Esophagus squamous epithelium (tissue), 5 donors: ENCODE measurements around the gene GAK. TPM values are rescaled to one million over a fixed set of nuclear protein-coding genes. Genes with fewer than 3 reads are reported as not detected.
"Not testable (repeated sequence)": the region's sequence is repeated elsewhere in the genome, so short reads cannot be mapped to it uniquely, and the experiment has no call there.

ENCODE experiments used
- DNase-seq: peaks from one replicate; lab custom pipeline; 2025; lab: John Stamatoyannopoulos, UW
- H3K27ac ChIP-seq, 4 donors: fragments of 200-600 bp; sonication (generic); one replicate each; pipeline ENCODE4 v1.5.1; 2016 to 2019; ENCODE audit warnings: mild to moderate bottlenecking in 1 of 4
- H3K27me3 ChIP-seq, 4 donors: fragments of 200-600 bp; sonication (generic); 1 replicate in 3 of 4; 2 replicates in 1 of 4; pipeline versions ENCODE4 v1.5.1 to v1.6.0; 2017 to 2021; ENCODE audit warnings: antibody characterized with exemption in 1 of 4
- H3K36me3 ChIP-seq, 3 donors: fragments of 200-600 bp; sonication (generic); one replicate each; pipeline ENCODE4 v1.5.1; 2016 to 2019
- H3K4me1 ChIP-seq, 3 donors: fragments of 200-600 bp; sonication (generic); one replicate each; pipeline ENCODE4 v1.5.1; 2017 to 2019
- H3K4me3 ChIP-seq, 4 donors: fragments of 200-600 bp; sonication (generic); 1 replicate in 3 of 4; 2 replicates in 1 of 4; pipeline ENCODE4 v1.5.1; 2016 to 2019; ENCODE audit warnings: mild to moderate bottlenecking in 2 of 4, moderate library complexity in 1 of 4
- H3K9me3 ChIP-seq, 3 donors: fragments of 200-600 bp; sonication (generic); one replicate each; pipeline ENCODE4 v1.5.1; 2016 to 2019
- CTCF ChIP-seq, 6 experiments: fragments of 450-650 bp in 4 of 6; fragments of 200-600 bp in 2 of 6; sonication (generic) in 2 of 6; IDR thresholded peaks; one replicate each; pipeline ENCODE4 v1.5.1; 2016 to 2019; ENCODE audit warnings: antibody characterized with exemption in 6 of 6, mild to moderate bottlenecking in 4 of 6, moderate library complexity in 4 of 6
- POLR2A ChIP-seq, 4 donors: fragments of 450-650 bp; IDR thresholded peaks; one replicate each; pipeline ENCODE4 v1.6.1; 2017; ENCODE audit warnings: antibody characterized with exemption in 4 of 4, mild to moderate bottlenecking in 4 of 4, moderate library complexity in 3 of 4
- WGBS, 2 donors: methylation state at CpG; one replicate each; pipeline ENCODE4 v1.1.5; 2018; 5-methylcytosine and 5-hydroxymethylcytosine counted together
- intact Hi-C: fragments of 100-400 bp; cut with DNase I; formaldehyde crosslinking; loops from one replicate; pipeline ENCODE4 v1.15.0; 2022
- total RNA-seq, 4 donors: library from RNA; depleted of rRNA; stranded (reverse); fragments of >200 nt; gene quantifications; one replicate each; pipeline ENCODE4 v1.1.0, GENCODE V29; 2016
- donor health status: DM: yes; HTN: yes; CAD: no.

The GAK gene
- 10 to 100 TPM; 70.6 to 97.8 (median 80.7) TPM for total RNA-seq

GRCh38 chr4:931960-932712, at the start of gene GAK, which contains the start of gene TMEM175:
Gene GAK, minus strand, starts transcription at chr4:932316. Its CDS starts 129 bp downstream, at chr4:932187.
Gene TMEM175, plus strand, starts transcription at chr4:932460. Its CDS starts 15,280 bp downstream, at chr4:947740.
- peak within 1 kb of the TSS; percentile 91 to 98 (median 96) for H3K27ac ChIP-seq
- H3K4me1 ChIP-seq: peaks cover 30 to 54% (median 32%) of the 10 kb centered on the region in 3 donors
- H3K4me3 ChIP-seq: peak within 1 kb of the TSS; percentile 76 to 100 (median 88)
- H3K36me3 ChIP-seq: no peaks in the 10 kb centered on the region
- 0% methylated on average over 14 of the region's 99 CpGs; no CpG with 5 or more reads in 1 of the 2 donors for WGBS, 2 donors
- H3K9me3 ChIP-seq: no peaks in the 10 kb centered on the region
- no peaks in the 10 kb centered on the region for H3K27me3 ChIP-seq
- DNase-seq: peak; percentile 79
- peak in 3 of 4 donors; percentile 89 to 91 (median 90) for TF ChIP-seq POLR2A (IDR thresholded peaks at IDR 0.05)
- TF ChIP-seq CTCF (IDR thresholded peaks at IDR 0.05): peak in 1 of 6 experiments; percentile 56
- intact Hi-C loops: no loop called here

DNA sequence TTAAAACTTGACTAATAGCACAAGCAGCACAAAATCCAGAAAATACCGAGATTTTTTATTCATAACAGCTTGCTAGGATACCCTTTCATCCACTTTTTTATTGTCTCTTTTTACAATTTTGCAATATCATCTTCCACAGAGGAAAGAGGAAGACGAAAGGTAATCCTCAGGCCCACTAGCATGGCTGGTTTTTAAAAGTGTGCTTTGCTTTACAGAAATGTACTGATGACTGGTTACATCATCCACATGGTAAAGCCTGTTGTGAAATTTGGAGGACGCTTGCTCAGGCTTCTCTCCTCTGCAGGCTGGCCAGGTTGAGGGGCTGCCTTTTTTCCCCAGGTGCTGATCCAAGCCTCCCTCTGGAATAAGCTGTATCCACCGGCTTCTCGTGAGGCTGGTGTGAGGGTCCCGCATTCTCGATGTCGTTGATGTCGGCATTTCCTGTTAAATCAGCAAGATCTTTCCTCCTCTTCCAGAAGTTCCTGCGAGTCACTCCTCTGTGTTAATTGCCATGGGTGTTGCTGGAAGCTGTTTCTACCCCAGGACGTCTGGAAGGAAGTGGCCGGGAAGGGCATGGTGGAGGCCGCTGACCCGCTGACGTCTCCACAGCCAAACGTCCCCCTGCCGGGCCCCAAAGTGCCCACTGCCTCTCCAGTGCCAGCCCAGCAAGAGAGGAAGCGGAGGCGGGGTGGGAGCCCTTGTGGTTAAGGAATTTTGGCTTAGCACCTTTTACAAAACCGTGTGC, 47.0 kb upstream of the GAK start:
- Histone ChIP-seq H3K9me3 (no peaks in the 10 kb centered on the region), H3K27me3 (no peaks in the 10 kb centered on the region), H3K4me1 (peaks cover 0 to 13% (median 6%) of the 10 kb centered on the region in 3 donors), H3K27ac (peak overlapping the region in 2 of 4 donors; percentile 29 to 44), H3K4me3 (no peak overlapping the region), H3K36me3 (no peaks in the 10 kb centered on the region)
- no peak for DNase-seq
- intact Hi-C loops: no loop called here
- WGBS, 2 donors: 55 to 66% methylated on average over 7 to 16 of the region's 20 CpGs
- no peak for TF ChIP-seq CTCF (IDR thresholded peaks at IDR 0.05)
- no peak for TF ChIP-seq POLR2A (IDR thresholded peaks at IDR 0.05)

DNA sequence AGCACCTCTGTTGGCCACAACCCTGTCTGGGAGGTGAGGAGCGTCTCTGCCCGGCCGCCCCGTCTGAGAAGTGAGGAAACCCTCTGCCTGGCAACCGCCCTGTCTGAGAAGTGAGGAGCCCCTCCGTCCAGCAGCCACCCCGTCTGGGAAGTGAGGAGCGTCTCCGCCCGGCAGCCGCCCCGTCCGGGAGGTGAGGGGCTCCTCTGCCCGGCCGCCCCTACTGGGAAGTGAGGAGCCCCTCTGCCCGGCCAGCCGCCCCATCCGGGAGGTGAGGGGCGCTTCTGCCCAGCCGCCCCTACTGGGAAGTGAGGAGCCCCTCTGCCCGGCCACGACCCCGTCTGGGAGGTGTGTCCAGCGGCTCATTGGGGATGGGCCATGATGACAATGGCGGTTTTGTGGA, 43.9 kb upstream of the GAK start:
- intact Hi-C loops, H3K27ac ChIP-seq, DNase-seq, H3K27me3 ChIP-seq, H3K36me3 ChIP-seq, H3K4me3 ChIP-seq, H3K9me3 ChIP-seq: not testable (repeated sequence)
- WGBS, 2 donors: no CpG with 5 or more reads among the region's 25 CpGs
- H3K4me1 ChIP-seq: peaks cover 24 to 40% (median 24%) of the 10 kb centered on the region in 3 donors

DNA sequence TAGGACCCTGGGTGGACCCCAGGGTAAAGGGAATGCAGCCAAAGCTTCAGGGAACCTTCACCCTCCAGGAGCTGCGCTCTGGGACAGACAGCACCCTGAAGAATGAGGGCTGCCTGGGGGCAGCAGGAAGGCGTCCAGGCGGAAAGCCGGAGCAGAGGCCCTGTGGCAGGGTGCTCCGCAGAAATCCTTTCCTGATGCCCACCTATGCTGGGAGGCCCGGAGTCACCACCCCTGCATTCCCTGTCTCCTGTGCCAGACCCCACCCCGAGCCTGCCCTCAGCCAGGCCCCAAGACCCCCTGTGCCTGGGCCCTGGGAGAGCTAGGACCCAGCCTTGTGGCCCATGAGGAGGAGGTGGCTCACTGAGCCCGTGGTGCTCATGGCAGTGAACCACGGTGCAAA, 42.6 kb upstream of the GAK start:
- DNase-seq: no peak
- intact Hi-C loops: no loop called here
- no peaks in the 10 kb centered on the region for H3K9me3 ChIP-seq
- peaks cover 25 to 47% (median 26%) of the 10 kb centered on the region in 3 donors for H3K4me1 ChIP-seq
- WGBS, 2 donors: 80 to 88% methylated on average over 3 to 5 of the region's 9 CpGs
- H3K27ac ChIP-seq: no peak overlapping the region
- no peaks in the 10 kb centered on the region for H3K27me3 ChIP-seq
- TF ChIP-seq POLR2A (IDR thresholded peaks at IDR 0.05): no peak
- TF ChIP-seq CTCF (IDR thresholded peaks at IDR 0.05): no peak
- H3K4me3 ChIP-seq: no peak overlapping the region
- H3K36me3 ChIP-seq: no peaks in the 10 kb centered on the region

- TF ChIP-seq CTCF (IDR thresholded peaks at IDR 0.05): no peak
- TF ChIP-seq POLR2A (IDR thresholded peaks at IDR 0.05): peak in 1 of 4 donors; percentile 31
- peak within 1 kb of the TSS; percentile 9 to 65 (median 40) for H3K27ac ChIP-seq
- no peaks in the 10 kb centered on the region for H3K36me3 ChIP-seq
- DNase-seq: peak; percentile 27
- intact Hi-C loops: no loop called here
- H3K27me3 ChIP-seq: no peaks in the 10 kb centered on the region
- peaks cover 20 to 38% (median 25%) of the 10 kb centered on the region in 3 donors for H3K4me1 ChIP-seq
- H3K9me3 ChIP-seq: no peaks in the 10 kb centered on the region
- WGBS, 2 donors: 100% methylated on average over 5 of the region's 123 CpGs; no CpG with 5 or more reads in 1 of the 2 donors
- H3K4me3 ChIP-seq: peak within 1 kb of the TSS; percentile 55 to 95 (median 74)
Observed at GRCh38 chr4:973431-974397, 41.6 kb upstream of the GAK start, which contains the start of gene DGKQ. Gene DGKQ, minus strand, starts transcription at chr4:973569. Its CDS starts 87 bp downstream, at chr4:973482.
